Posterior cingulate gyrus (tissue), 11 donors: ENCODE data around the gene GSTM5.
A peak's percentile ranks its signal among the peaks of the same experiment; 100 is the strongest.
"Not testable (repeated sequence)": the region's sequence is repeated elsewhere in the genome, so short reads cannot be mapped to it uniquely, and the experiment has no call there.

Experiments used
- DNase-seq, 10 donors: peaks; one replicate each; pipeline versions ENCODE4 v3.0.0 to v3.0.0-alpha.2; 2020 to 2021; ENCODE audit warnings: mixed read lengths in 3 of 10
- intact Hi-C: fragments of 100-400 bp; cut with DNase I; formaldehyde crosslinking; loops from one replicate; pipeline ENCODE4 v1.15.1; 2023

Gene GSTM5

GRCh38 chr1:109759513-109760334 is 47.7 kb downstream of the GSTM5 start:
- intact Hi-C loops, result no loop called here
- peak in 4 of 10 donors; percentile 2 to 62 (median 34) for DNase-seq

GRCh38 chr1:109760581-109761226 is 48.7 kb downstream of the GSTM5 start:
- intact Hi-C loops, result no loop called here
- DNase-seq, result peak in 5 of 10 donors; percentile 4 to 70 (median 30)

- peak in 5 of 10 donors; percentile 14 to 81 (median 31) for DNase-seq
- intact Hi-C loops, result no loop called here
Measured at GRCh38 chr1:109761227-109762038, 49.4 kb downstream of the GSTM5 start.

GRCh38 chr1:109762039-109762585 is 50.1 kb downstream of the GSTM5 start:
- peak in 4 of 10 donors; percentile 2 to 24 (median 16) for DNase-seq
- intact Hi-C loops, result no loop called here

- intact Hi-C loops, result no loop called here
- peak in 5 of 10 donors; percentile 6 to 35 (median 26) for DNase-seq
Measured at GRCh38 chr1:109762821-109763645, 51.0 kb downstream of the GSTM5 start.

- intact Hi-C loops, result no loop called here
- DNase-seq, result peak in 6 of 10 donors; percentile 2 to 80 (median 18)
Measured at GRCh38 chr1:109763646-109764415, 51.8 kb downstream of the GSTM5 start, which contains the start of gene EPS8L3. Gene EPS8L3 (minus strand): TSS chr1:109763923. CDS start chr1:109761749, 2,174 bp downstream.

GRCh38 chr1:109764561-109765482 is 52.8 kb downstream of the GSTM5 start:
- intact Hi-C loops, result no loop called here
- peak in 5 of 10 donors; percentile 2 to 56 (median 28) for DNase-seq

- intact Hi-C loops, result no loop called here
- DNase-seq, result peak in 4 of 10 donors; percentile 2 to 61 (median 24)
Measured at GRCh38 chr1:109765483-109765815, 53.4 kb downstream of the GSTM5 start.

GRCh38 chr1:109765896-109766615 is 54.0 kb downstream of the GSTM5 start:
- intact Hi-C loops, result no loop called here
- DNase-seq, result peak in 6 of 10 donors; percentile 1 to 47 (median 16)

GRCh38 chr1:109766991-109767636 is 55.1 kb downstream of the GSTM5 start:
- DNase-seq, result peak in 9 of 10 donors; percentile 8 to 85 (median 24)
- intact Hi-C loops, result not testable (repeated sequence)
